SK-N-MC (cell line): ENCODE measurements around the gene LLGL2.

Source experiments
- EZH2 ChIP-seq: fragments of 200-600 bp; sonication (generic); IDR thresholded peaks from one replicate; pipeline ENCODE4 v1.6.1; 2017; ENCODE audit warnings: antibody characterized with exemption
- FOXP2 ChIP-seq: optimal IDR thresholded peaks from 2 replicates; pipeline ENCODE3; 2011; ENCODE audit warnings: mild to moderate bottlenecking, moderate library complexity; ENCODE audit not compliant: insufficient read depth; ENCODE audit errors: extremely low read length, control extremely low read depth
- POLR2AphosphoS5 ChIP-seq: IDR thresholded peaks from 2 replicates; pipeline ENCODE4 v1.6.1; 2012; ENCODE audit warnings: mild to moderate bottlenecking, low read depth, low read length, borderline replicate concordance

GRCh38 chr17:75592348-75593020 lies 67.0 kb downstream of the LLGL2 start:
- no peak for TF ChIP-seq EZH2
- TF ChIP-seq POLR2AphosphoS5: no peak
- TF ChIP-seq FOXP2: no peak
